Measurements from ENCODE around the gene OR1E1.
"Not testable (repeated sequence)": the region's sequence is repeated elsewhere in the genome, so short reads cannot be mapped to it uniquely, and the experiment has no call there.

The OR1E1 gene

DNA sequence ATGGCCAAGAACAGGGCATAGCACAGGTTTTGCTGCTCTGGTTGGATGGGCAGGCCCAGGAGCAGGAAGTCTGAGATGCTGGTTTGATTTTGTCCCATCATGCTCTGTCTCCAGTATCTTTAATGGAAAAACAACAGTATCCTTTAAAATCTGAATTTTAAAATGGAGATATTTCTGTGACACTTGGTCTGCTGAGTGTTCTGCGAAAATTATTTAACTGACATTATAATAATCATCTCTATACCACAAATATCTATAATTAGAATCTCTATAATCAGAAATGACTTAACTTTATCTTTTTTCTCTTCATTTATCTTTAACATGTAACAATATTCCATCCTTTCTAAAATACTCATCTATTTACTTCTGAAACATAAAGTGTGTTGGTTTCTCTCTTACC is at the start of gene OR1E1:
Gene OR1E1 (minus strand): TSS at position 101 of the 400 bp plus-strand sequence. CDS start 0 bp downstream, at position 101.
- Mint-ChIP-seq H3K27ac (no peak within 1 kb of the TSS), H3K4me3 (no peak within 1 kb of the TSS), H3K27me3 (peaks cover 8% of the 10 kb centered on the region), H3K4me1 (no peaks in the 10 kb centered on the region), H3K9me3 (no peaks in the 10 kb centered on the region)
- ATAC-seq (no peak), DNase-seq (no peak)

DNA sequence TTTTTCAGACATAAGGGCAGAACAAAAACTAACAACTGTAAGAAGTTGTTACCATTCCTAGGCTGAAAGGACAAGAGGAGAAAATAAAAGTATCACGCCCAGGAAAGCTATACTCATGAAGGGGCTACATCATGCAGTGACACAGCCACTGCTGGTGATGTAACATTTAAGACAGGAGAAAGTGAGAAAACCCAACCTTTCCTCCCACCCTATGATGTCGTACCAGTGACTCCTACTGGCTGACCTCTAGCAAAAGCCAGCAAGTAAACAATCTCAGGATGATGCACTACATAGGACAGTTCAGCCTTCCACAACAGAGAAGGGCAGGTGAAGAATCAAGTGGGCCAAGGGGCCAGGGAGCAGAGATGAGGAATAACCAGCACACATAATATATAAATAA is 49.4 kb upstream of the OR1E1 start:
- DNase-seq (no peak), ATAC-seq (no peak)
- Mint-ChIP-seq H3K9me3 (no peaks in the 10 kb centered on the region), H3K27ac (peak overlapping the region in 1 of 2 donors; percentile 4), H3K27me3 (no peaks in the 10 kb centered on the region), H3K4me1 (no peaks in the 10 kb centered on the region), H3K4me3 (no peak overlapping the region)

DNA sequence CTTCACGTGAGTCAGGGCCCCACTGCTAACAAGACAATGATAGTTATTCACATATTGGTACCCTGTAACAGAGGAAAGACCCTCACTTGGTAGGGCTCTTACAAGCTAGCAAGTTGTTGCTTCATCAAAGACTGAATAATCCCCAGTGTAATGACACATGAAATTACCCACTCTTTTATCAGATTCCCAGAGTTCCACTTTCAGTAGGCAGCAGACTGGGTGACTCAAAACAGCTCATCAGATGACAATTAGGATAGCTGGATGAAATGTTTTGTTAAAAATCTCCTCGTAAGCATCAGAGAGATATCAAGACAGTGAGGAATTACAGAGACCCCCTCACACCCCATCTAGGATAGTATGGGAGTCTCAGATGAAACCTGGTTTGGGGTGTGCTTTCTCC is 42.2 kb upstream of the OR1E1 start:
- Mint-ChIP-seq H3K27me3 (no peaks in the 10 kb centered on the region), H3K4me3 (no peak overlapping the region), H3K27ac (no peak overlapping the region), H3K4me1 (no peaks in the 10 kb centered on the region), H3K9me3 (no peaks in the 10 kb centered on the region)
- no peak for DNase-seq
- ATAC-seq, result no peak

- H3K9me3 Mint-ChIP-seq, result peaks cover 0 to under 1% of the 10 kb centered on the region in 2 donors
- DNase-seq, result no peak
- no peaks in the 10 kb centered on the region for H3K4me1 Mint-ChIP-seq
- ATAC-seq, result no peak
- H3K27ac Mint-ChIP-seq, result no peak overlapping the region
- H3K27me3 Mint-ChIP-seq, result peaks cover 2% of the 10 kb centered on the region
- H3K4me3 Mint-ChIP-seq, result no peak overlapping the region
Measured at GRCh38 chr17:3438368-3438767, 40.2 kb upstream of the OR1E1 start.

DNA sequence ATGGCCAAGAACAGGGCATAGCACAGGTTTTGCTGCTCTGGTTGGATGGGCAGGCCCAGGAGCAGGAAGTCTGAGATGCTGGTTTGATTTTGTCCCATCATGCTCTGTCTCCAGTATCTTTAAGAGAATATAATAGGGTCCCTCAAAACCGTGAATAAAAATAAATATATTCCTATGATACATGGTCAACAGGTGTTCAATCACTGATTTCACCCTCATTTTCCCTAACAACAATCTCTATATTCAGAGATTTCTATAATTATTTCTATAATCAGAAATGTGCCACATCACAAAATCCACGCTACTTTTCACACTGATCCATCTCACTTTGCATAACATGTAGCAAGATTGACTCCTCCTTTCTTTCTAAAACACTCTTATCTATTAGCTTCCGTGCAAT is 35.5 kb upstream of the OR1E1 start, which contains the start of gene OR1E2:
Gene OR1E2 (minus strand): TSS at position 101 of the 400 bp plus-strand sequence. CDS start 0 bp downstream, at position 101.
- no peak within 1 kb of the TSS for H3K4me3 Mint-ChIP-seq

DNA sequence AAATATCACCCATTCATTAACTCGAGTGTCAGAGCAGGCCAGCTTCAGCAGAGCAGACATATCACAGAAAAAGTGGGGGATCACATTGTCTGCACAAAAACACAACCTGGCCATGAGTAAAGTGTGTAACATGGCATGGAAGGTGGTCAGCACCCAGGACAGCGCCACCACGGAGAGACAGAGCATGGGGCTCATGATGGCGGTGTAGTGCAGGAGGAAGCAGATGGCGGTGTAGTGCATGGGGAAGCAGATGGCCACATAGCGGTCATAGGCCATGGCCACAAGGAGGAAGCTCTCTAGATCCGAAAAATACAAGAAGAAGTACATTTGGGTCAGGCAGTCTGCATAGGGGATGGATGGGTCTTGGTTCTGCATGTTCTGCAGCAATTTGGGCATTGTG is 35.0 kb upstream of the OR1E1 start:
- H3K27me3 Mint-ChIP-seq, result not testable (repeated sequence)

More for the DNA sequence above, 35.5 kb upstream of the OR1E1 start, which contains the start of gene OR1E2:
- H3K9me3 Mint-ChIP-seq, result peaks cover 5 to 13% of the 10 kb centered on the region in 2 donors
- H3K27ac Mint-ChIP-seq, result no peak within 1 kb of the TSS
- ATAC-seq, result no peak
- peaks cover 8% of the 10 kb centered on the region for H3K27me3 Mint-ChIP-seq
- no peaks in the 10 kb centered on the region for H3K4me1 Mint-ChIP-seq
- no peak for DNase-seq

DNA sequence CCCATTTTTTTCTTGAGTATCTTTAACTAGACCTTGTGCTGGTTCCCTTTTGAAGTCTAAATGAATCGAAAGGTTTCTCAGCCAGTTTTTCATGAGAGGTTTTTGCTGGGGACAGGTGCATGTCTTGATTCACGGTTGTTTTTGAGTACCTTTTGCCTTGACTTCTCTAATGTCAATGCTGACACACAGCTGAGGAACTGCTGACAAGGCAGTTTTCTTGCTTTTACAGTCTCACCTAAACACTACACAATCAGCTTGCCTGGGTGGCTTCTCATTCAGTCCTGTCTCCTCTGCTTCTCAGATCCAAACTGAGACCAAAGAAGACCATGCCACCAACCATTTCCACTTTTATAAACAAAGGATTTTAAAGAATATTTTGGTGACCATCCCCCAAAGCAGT is 20.0 kb upstream of the OR1E1 start:
- Mint-ChIP-seq H3K27me3 (peaks cover 9% of the 10 kb centered on the region), H3K27ac (no peak overlapping the region), H3K9me3 (no peaks in the 10 kb centered on the region), H3K4me1 (no peaks in the 10 kb centered on the region), H3K4me3 (no peak overlapping the region)
- no peak for ATAC-seq
- DNase-seq, result no peak

More for the DNA sequence above, 35.0 kb upstream of the OR1E1 start:
- not testable (repeated sequence) for ATAC-seq, H3K4me3 Mint-ChIP-seq, H3K4me1 Mint-ChIP-seq, DNase-seq, H3K27ac Mint-ChIP-seq
- peaks cover 5 to 13% of the 10 kb centered on the region in 2 donors for H3K9me3 Mint-ChIP-seq

GRCh38 chr17:3415610-3416009 is 17.4 kb upstream of the OR1E1 start:
- Mint-ChIP-seq H3K4me1 (peaks cover 5% of the 10 kb centered on the region), H3K27ac (no peak overlapping the region), H3K4me3 (no peak overlapping the region), H3K27me3 (peaks cover 26% of the 10 kb centered on the region), H3K9me3 (no peaks in the 10 kb centered on the region)
- DNase-seq (no peak), ATAC-seq (no peak)

- not testable (repeated sequence) for ATAC-seq, H3K4me3 Mint-ChIP-seq, DNase-seq, H3K4me1 Mint-ChIP-seq, H3K27ac Mint-ChIP-seq
- Mint-ChIP-seq H3K27me3 (peaks cover 39% of the 10 kb centered on the region), H3K9me3 (peaks cover 4 to 15% of the 10 kb centered on the region in 2 donors)
Measured at GRCh38 chr17:3412216-3412615, 14.0 kb upstream of the OR1E1 start.

- Mint-ChIP-seq H3K27me3 (peaks cover 39% of the 10 kb centered on the region), H3K4me3 (no peak within 1 kb of the TSS), H3K4me1 (peaks cover 5% of the 10 kb centered on the region), H3K9me3 (peaks cover 4 to 22% of the 10 kb centered on the region in 2 donors), H3K27ac (no peak within 1 kb of the TSS)
- ATAC-seq (no peak), DNase-seq (no peak)
Measured at GRCh38 chr17:3411070-3411469, 12.9 kb upstream of the OR1E1 start, which contains the start of gene OR3A3. Gene OR3A3 (plus strand): TSS chr17:3411370.

DNA sequence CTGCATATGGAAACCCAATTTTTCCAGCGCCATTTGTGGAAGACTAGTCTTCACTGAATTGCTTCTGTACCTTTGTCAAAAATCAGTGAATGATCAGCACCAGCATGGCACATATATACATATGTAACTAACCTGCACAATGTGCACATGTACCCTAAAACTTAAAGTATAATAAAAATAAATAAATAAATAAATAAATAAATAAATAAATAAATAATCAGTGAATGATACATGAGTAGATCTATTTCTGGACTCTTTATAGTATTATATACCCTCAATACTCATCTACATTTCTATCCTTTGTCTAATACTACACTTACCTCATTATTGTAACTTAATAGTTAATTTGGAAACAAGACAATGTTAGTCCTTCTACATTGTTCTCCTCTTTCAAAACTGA is 5.6 kb upstream of the OR1E1 start:
- H3K4me3 Mint-ChIP-seq, ATAC-seq, H3K4me1 Mint-ChIP-seq, H3K27ac Mint-ChIP-seq, DNase-seq, H3K27me3 Mint-ChIP-seq: not testable (repeated sequence)
- peaks cover 0 to 22% of the 10 kb centered on the region in 2 donors for H3K9me3 Mint-ChIP-seq

DNA sequence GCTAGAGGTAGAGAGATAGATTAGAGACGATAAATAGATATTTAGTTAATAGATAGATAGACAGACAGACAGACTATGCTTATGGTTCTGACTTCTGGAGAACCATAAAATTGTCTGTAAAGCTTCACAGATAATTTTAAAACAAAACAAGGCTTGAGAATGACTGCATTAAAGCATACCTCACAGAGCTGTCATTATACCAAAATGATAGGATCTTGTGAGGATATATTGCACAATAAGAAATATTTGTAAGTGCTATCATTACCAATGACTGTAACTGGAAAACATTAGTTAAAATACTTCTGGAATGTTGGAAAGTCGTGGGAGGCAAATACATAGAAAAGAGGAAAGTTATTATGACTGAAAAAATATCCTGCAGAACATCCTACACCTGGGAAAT is 3.6 kb upstream of the OR1E1 start:
- H3K4me3 Mint-ChIP-seq, result no peak overlapping the region
- H3K27me3 Mint-ChIP-seq, result no peaks in the 10 kb centered on the region
- H3K9me3 Mint-ChIP-seq, result peaks cover 0 to 7% of the 10 kb centered on the region in 2 donors
- H3K4me1 Mint-ChIP-seq, result no peaks in the 10 kb centered on the region
- DNase-seq (no peak), ATAC-seq (no peak)
- H3K27ac Mint-ChIP-seq, result no peak overlapping the region

DNA sequence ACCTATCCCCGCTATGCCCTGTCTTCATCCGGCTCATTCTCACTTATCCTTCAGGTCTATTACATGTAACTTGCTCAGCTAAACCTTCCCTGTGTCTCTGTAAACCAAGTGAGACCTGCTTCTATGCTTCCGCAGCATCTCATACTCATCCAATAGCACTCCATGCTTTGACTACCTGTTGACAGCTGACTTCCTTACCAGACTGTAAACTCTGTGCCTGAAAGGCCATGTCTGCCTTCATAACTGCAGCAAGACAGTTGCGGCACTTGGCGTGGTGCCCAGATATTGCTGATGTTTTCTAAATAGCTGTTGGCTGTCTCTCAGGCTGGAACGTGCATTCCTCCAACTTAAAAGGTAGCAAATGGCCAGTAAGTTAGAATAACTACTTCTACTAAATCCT is 1.8 kb upstream of the OR1E1 start:
- no peaks in the 10 kb centered on the region for H3K4me1 Mint-ChIP-seq
- H3K27ac Mint-ChIP-seq, result peak overlapping the region in 1 of 2 donors; percentile 2
- H3K9me3 Mint-ChIP-seq, result no peaks in the 10 kb centered on the region
- DNase-seq, result no peak
- no peak for ATAC-seq
- peaks cover under 1% of the 10 kb centered on the region for H3K27me3 Mint-ChIP-seq
- no peak overlapping the region for H3K4me3 Mint-ChIP-seq

DNA sequence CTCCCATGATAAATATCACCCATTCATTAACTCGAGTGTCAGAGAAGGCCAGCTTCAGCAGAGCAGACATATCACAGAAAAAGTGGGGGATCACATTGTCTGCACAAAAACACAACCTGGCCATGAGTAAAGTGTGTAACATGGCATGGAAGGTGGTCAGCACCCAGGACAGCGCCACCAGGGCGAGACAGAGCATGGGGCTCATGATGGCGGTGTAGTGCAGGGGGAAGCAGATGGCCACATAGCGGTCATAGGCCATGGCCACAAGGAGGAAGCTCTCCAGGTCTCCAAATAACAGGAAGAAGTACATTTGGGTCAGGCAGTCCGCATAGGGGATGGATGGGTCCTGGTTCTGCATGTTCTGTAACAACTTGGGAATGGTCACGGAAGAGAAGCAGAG is 409 bp downstream of the OR1E1 start:
- not testable (repeated sequence) for H3K27ac Mint-ChIP-seq, H3K27me3 Mint-ChIP-seq, H3K4me1 Mint-ChIP-seq, DNase-seq, H3K9me3 Mint-ChIP-seq, H3K4me3 Mint-ChIP-seq, ATAC-seq

DNA sequence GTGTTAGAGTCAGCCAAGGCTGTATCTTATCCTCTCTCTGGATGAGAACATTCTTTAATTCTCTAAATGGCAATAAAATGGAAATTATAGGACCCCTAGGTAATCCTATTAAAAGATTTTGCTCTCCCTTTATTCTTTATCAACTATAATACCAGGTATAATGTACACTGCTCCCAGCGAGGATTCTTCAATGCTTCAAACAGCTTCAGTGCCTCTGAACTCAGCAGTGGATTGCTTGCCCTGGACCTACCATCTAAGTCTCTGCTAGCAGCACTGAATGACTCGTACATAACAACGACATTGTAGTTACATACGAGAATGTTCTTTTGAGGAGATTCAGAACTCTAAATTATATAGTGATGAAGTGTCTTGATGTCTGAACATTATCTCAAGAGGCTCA is 8.4 kb downstream of the OR1E1 start:
- no peaks in the 10 kb centered on the region for H3K4me1 Mint-ChIP-seq
- DNase-seq (no peak), ATAC-seq (no peak)
- H3K4me3 Mint-ChIP-seq, result no peak overlapping the region
- H3K27me3 Mint-ChIP-seq, result peaks cover 36% of the 10 kb centered on the region
- H3K9me3 Mint-ChIP-seq, result peaks cover 0 to 4% of the 10 kb centered on the region in 2 donors
- H3K27ac Mint-ChIP-seq, result no peak overlapping the region

- Mint-ChIP-seq H3K27ac (peak within 1 kb of the TSS; percentile 38 to 92), H3K4me3 (peak within 1 kb of the TSS; percentile 68 to 92), H3K9me3 (no peaks in the 10 kb centered on the region), H3K27me3 (peaks cover 20% of the 10 kb centered on the region), H3K4me1 (no peaks in the 10 kb centered on the region)
- peak; percentile 39 to 67 for DNase-seq
- ATAC-seq, result peak; percentile 93
Measured at GRCh38 chr17:3385869-3386816, 12.1 kb downstream of the OR1E1 start, which contains the start of gene OR3A2. Gene OR3A2 (minus strand): TSS chr17:3386308.
